Upper lobe of left lung (tissue), 4 donors: Measurements from ENCODE around the gene THEM4.

Experiments
- CTCF ChIP-seq, 6 experiments: fragments of 450-650 bp in 4 of 6; fragments of 200-600 bp in 2 of 6; sonication (generic) in 2 of 6; IDR thresholded peaks; one replicate each; pipeline ENCODE4 v1.5.1; 2016 to 2019; ENCODE audit warnings: antibody characterized with exemption in 6 of 6
- POLR2A ChIP-seq, 4 donors: fragments of 450-650 bp; IDR thresholded peaks; one replicate each; pipeline ENCODE4 v1.5.1; 2016 to 2017; ENCODE audit warnings: antibody characterized with exemption in 4 of 4, mild to moderate bottlenecking in 2 of 4

- TF ChIP-seq POLR2A (IDR thresholded peaks at IDR 0.05) (no peak), CTCF (IDR thresholded peaks at IDR 0.05) (no peak)
Measured at GRCh38 chr1:151918819-151919610, 9.7 kb upstream of the THEM4 start.
